Putamen (tissue), 1 donor: ENCODE data around the gene DNAJB11.
"Not testable (repeated sequence)": the region's sequence is repeated elsewhere in the genome, so short reads cannot be mapped to it uniquely, and the experiment has no call there.

ENCODE experiments used
- DNase-seq: peaks from one replicate; pipeline ENCODE4 v3.0.0-alpha.2; 2016; ENCODE audit warnings: low spot score

Gene DNAJB11

GRCh38 chr3:186552408-186553031 is 18.0 kb upstream of the DNAJB11 start:
- DNase-seq, result no peak

GRCh38 chr3:186564586-186564985 is 5.9 kb upstream of the DNAJB11 start:
- no peak for DNase-seq

GRCh38 chr3:186566772-186567071 is 3.8 kb upstream of the DNAJB11 start:
- DNase-seq, result no peak

- peak; percentile 87 for DNase-seq
Measured at GRCh38 chr3:186567072-186567921, 3.2 kb upstream of the DNAJB11 start, which contains the start of gene TBCCD1. Gene TBCCD1, minus strand, starts transcription at chr3:186567339. Its CDS starts 3,010 bp downstream, at chr3:186564329.

GRCh38 chr3:186569361-186569760 is 1.2 kb upstream of the DNAJB11 start:
- not testable (repeated sequence) for DNase-seq

GRCh38 chr3:186569779-186570095 is 783 bp upstream of the DNAJB11 start:
- DNase-seq, result no peak

GRCh38 chr3:186570941-186571643 is 572 bp downstream of the DNAJB11 start:
- no peak for DNase-seq

- no peak for DNase-seq
Measured at GRCh38 chr3:186571644-186572013, 1.1 kb downstream of the DNAJB11 start.

GRCh38 chr3:186577521-186577920 is 7.0 kb downstream of the DNAJB11 start:
- no peak for DNase-seq

- no peak for DNase-seq
Measured at GRCh38 chr3:186580785-186581184, 10.3 kb downstream of the DNAJB11 start.

- peak; percentile 47 for DNase-seq
Measured at GRCh38 chr3:186582541-186582940, 12.0 kb downstream of the DNAJB11 start.

- no peak for DNase-seq
Measured at GRCh38 chr3:186583831-186584230, 13.3 kb downstream of the DNAJB11 start.

- not testable (repeated sequence) for DNase-seq
Measured at GRCh38 chr3:186586245-186586644, 15.7 kb downstream of the DNAJB11 start.

GRCh38 chr3:186587183-186587582 is 16.7 kb downstream of the DNAJB11 start:
- no peak for DNase-seq

GRCh38 chr3:186588632-186589031 is 18.1 kb downstream of the DNAJB11 start:
- no peak for DNase-seq

GRCh38 chr3:186589121-186589520 is 18.6 kb downstream of the DNAJB11 start:
- no peak for DNase-seq

GRCh38 chr3:186589856-186590579 is 19.5 kb downstream of the DNAJB11 start:
- DNase-seq, result no peak

- no peak for DNase-seq
Measured at GRCh38 chr3:186590580-186591295, 20.2 kb downstream of the DNAJB11 start.

GRCh38 chr3:186592682-186593081 is 22.2 kb downstream of the DNAJB11 start:
- DNase-seq, result no peak

GRCh38 chr3:186593862-186594261 is 23.3 kb downstream of the DNAJB11 start:
- DNase-seq, result no peak

GRCh38 chr3:186594591-186595113 is 24.1 kb downstream of the DNAJB11 start:
- no peak for DNase-seq
